ENCODE measurements around the gene NAV2.

NAV2 gene

DNA sequence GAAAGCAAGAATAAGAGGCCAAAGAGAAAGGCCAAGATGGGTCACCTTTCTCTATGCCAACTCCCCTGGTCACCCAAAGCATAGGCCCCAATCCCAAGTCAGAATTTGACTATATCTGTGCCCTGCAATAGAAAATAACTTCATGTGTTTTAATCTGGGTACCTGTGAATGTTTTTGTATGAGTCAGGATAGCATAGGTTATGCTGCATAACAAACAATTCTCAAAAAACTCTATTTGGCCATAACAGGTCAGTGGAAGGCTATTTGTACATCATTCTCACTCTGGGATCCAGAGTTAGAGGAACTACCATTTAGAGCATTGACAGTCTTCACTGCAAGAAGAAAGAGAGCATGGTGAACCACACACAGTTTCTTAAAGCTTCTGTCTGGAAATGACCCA is 280.4 kb downstream of the NAV2 start:
- ChIA-PET CTCF (no interaction called here), POLR2A (ENCODE audit: low non-redundant PET) (no interaction called here)
- H3K27ac ChIP-seq: no peak overlapping the region
- no peak for DNase-seq (ENCODE audit: low spot score)
- TF ChIP-seq, protein P1, sequence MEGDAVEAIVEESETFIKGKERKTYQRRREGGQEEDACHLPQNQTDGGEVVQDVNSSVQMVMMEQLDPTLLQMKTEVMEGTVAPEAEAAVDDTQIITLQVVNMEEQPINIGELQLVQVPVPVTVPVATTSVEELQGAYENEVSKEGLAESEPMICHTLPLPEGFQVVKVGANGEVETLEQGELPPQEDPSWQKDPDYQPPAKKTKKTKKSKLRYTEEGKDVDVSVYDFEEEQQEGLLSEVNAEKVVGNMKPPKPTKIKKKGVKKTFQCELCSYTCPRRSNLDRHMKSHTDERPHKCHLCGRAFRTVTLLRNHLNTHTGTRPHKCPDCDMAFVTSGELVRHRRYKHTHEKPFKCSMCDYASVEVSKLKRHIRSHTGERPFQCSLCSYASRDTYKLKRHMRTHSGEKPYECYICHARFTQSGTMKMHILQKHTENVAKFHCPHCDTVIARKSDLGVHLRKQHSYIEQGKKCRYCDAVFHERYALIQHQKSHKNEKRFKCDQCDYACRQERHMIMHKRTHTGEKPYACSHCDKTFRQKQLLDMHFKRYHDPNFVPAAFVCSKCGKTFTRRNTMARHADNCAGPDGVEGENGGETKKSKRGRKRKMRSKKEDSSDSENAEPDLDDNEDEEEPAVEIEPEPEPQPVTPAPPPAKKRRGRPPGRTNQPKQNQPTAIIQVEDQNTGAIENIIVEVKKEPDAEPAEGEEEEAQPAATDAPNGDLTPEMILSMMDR (conservative IDR thresholded peaks at IDR 0.05; ENCODE audit: low read depth): no peak

DNA sequence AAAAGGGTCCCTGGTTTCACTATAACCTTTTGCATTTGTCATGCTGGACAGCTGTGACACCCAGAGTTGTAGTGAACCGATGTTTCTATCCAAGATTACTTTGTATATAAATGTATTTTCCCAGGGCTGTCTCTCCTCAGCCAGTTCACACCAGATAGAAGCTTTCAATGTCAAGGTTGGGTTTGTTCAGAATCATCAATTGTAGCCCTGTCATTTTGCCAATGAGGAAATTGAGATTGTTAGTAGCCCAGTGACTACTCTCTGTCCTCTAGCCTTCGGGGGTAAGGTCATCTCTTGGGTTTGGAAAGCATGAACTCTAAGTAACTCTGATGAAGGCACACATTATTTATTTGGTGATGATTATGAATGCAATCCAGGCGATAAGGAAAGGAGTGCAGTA is 282.0 kb downstream of the NAV2 start:
- H3K27ac ChIP-seq: no peak overlapping the region
- CTCF ChIA-PET: interaction anchor here (0.6 kb wide), 1 partner anchor 37 kb away, joined by 4 read pairs; no protein-coding TSS in a partner anchor
- TF ChIP-seq, protein P1 (conservative IDR thresholded peaks at IDR 0.05; ENCODE audit: low read depth): no peak

DNA sequence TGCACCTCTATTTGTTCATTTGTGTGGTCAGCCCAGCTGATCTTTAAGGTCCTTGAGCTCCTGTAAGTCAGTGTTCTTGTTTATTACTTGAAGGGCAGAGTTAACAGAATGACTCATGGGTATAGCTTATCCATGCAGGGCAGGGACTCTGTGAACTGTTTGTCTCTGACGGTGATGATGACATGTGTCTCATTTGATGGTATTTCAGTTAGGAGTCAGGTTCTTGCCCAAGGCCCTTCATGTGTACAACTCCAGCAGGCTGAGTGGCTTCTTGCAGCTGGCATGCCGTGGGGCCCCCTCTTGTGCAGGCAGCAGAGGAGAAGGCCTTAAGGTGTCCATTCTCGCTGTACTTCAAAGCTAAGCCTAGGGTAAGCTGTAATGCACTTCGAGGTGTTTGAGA is 282.5 kb downstream of the NAV2 start:
- H3K27ac ChIP-seq: peak overlapping the region; percentile 56
- ChIA-PET POLR2A (ENCODE audit: low non-redundant PET) (no interaction called here), CTCF (no interaction called here)

More for the DNA sequence above, 282.0 kb downstream of the NAV2 start:
- POLR2A ChIA-PET (ENCODE audit: low non-redundant PET): no interaction called here
- no peak for DNase-seq (ENCODE audit: low spot score)

DNA sequence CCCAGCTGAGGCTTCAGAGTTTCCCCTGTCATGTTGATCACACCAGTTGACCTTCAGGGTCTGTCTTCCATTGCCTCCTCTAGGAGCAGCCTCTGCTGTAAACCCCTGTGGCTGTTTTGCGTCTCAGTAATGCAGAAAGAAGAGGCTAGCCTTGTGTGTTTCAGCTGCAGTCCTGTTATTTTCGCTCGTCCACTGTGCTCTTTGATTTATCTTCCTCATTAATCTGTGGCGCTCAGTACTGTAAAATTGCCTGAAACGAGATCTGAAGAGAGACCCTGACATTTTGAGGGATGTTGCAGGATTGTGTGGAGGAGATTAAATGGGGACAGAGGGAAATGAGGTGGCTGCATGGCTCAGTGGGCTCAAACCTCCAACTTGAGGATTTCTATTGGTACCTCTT is 283.9 kb downstream of the NAV2 start:
- no peak overlapping the region for H3K27ac ChIP-seq
- TF ChIP-seq, protein P1 (conservative IDR thresholded peaks at IDR 0.05; ENCODE audit: low read depth): no peak
- DNase-seq (ENCODE audit: low spot score): no peak
- ChIA-PET CTCF (interaction anchor here (0.5 kb wide), 1 partner anchor 1558 kb away, joined by 3 read pairs; no protein-coding TSS in a partner anchor), POLR2A (ENCODE audit: low non-redundant PET) (no interaction called here)

More for the DNA sequence above, 282.5 kb downstream of the NAV2 start:
- DNase-seq (ENCODE audit: low spot score): peak; percentile 67
- TF ChIP-seq, protein P1 (conservative IDR thresholded peaks at IDR 0.05; ENCODE audit: low read depth): no peak

DNA sequence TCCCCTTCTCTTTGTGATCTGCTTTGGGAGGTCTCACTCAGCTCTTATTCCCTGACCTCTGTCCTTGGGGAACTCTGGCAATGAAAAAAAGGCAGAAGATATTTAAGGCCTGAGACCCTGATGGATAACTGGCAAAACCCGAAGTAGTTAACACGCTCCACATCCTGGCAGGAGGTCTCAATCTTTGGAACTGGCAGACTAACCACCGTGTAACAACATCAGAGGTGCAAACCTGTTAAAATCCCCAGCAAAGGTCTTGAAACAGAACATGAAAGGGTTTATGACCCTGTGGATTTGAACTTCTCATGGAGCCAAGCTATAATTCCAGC is 287.3 kb downstream of the NAV2 start:
- POLR2A ChIA-PET (ENCODE audit: low non-redundant PET): no interaction called here
- H3K27ac ChIP-seq: no peak overlapping the region
- DNase-seq (ENCODE audit: low spot score): no peak
- CTCF ChIA-PET: no interaction called here
- TF ChIP-seq, protein P1 (conservative IDR thresholded peaks at IDR 0.05; ENCODE audit: low read depth): no peak

DNA sequence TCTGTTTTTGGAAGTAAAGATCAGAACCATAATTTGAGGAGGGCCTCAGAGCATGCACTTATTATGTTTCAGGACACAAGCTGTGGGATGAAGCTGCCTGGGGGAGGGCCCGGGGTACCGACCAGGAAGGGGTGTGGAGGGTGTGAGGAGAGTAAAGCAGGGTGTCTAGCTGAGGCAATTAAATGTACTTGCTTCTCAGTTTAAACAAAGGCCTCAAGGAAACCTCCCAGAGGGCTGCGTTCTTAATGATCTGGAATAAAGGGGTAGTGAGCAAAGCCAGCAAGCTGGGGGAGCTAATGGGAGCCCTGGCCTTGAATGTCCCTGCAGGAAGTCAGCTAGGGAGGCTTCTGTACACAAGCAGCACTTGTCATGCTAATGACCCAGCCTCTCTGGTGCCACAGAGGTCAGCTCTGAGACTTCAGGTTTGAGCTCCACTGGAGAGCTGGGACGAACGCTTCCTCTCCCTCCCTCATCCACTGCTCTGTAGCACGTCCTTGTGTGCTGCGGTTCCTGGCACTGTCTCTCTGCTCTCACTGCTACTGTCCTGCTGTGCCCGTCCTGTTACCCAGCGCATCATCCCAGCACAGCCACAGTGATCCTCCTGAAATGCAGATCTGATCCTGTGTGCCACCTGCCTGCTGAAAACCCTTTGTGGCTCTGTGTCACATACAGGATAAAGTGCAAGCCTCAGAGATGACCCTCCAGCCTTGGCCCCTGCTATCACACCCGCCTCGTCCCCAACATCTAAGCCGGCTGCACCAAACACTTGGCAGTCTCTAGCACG is 287.9 kb downstream of the NAV2 start:
- DNase-seq (ENCODE audit: low spot score): no peak
- TF ChIP-seq, protein P1 (conservative IDR thresholded peaks at IDR 0.05; ENCODE audit: low read depth): no peak
- ChIA-PET POLR2A (ENCODE audit: low non-redundant PET) (no interaction called here), CTCF (no interaction called here)
- no peak overlapping the region for H3K27ac ChIP-seq
